ENCODE data around the gene KLHL22. TPM values are rescaled to one million over a fixed set of nuclear protein-coding genes. Genes with fewer than 3 reads are reported as not detected.
A peak's percentile ranks its signal among the peaks of the same experiment; 100 is the strongest.

Gene KLHL22
- total RNA-seq, 6 donors from 2014 or later, result 17.5 to 48.2 (median 22.7) TPM

DNA sequence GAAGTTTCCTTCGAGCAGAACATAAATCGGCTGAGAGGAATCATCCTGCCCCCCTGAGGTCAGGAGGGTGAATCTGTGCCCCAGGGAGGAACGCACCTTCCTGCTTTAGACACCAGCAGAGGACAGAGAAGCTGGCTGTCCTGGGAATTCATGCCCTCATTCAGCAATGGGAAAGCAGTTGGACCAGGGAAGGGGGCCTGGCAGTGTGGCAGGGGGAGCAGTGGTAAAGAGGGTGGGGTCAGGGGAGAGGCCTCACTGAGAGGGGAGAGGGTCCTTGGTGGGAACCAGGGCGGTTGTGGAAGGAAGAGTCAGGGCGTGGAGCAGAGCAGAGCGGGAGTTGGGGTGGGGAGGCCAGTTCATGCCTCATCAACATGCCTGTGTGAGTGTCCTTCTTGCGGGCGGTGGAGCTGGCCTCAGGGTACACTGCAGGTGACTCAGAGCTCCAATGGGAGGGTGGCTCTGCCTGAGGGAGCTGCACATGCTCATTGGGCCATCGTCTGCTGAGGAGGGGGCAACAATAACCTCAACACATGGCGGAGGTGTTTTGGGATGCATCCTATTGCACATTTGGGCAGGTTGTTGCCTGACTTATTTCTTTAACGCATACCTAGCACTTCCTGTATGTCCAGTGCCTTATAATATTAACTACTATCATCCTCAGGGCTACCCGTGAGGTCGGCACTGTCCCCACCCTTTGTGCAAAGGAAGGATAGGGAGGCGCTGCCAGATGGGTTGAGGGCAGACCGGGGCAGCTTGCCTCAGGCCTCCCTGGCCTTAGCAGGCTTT is 35.0 kb upstream of the KLHL22 start:
- 64 to 74% methylated on average over 15 of the region's 15 CpGs for whole genome bisulfite sequencing, 2 donors
- TF ChIP-seq POLR2A (IDR thresholded peaks at IDR 0.05) (no peak), POLR2AphosphoS5 (IDR thresholded peaks at IDR 0.05) (no peak)
- TF ChIP-seq, protein P1, sequence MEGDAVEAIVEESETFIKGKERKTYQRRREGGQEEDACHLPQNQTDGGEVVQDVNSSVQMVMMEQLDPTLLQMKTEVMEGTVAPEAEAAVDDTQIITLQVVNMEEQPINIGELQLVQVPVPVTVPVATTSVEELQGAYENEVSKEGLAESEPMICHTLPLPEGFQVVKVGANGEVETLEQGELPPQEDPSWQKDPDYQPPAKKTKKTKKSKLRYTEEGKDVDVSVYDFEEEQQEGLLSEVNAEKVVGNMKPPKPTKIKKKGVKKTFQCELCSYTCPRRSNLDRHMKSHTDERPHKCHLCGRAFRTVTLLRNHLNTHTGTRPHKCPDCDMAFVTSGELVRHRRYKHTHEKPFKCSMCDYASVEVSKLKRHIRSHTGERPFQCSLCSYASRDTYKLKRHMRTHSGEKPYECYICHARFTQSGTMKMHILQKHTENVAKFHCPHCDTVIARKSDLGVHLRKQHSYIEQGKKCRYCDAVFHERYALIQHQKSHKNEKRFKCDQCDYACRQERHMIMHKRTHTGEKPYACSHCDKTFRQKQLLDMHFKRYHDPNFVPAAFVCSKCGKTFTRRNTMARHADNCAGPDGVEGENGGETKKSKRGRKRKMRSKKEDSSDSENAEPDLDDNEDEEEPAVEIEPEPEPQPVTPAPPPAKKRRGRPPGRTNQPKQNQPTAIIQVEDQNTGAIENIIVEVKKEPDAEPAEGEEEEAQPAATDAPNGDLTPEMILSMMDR (IDR thresholded peaks at IDR 0.05), result no peak
- peak; percentile 51 to 69 for ATAC-seq (ENCODE audit: low FRiP score in 2 of 2)
- no peak overlapping the region for H3K4me3 ChIP-seq
- H3K9me3 ChIP-seq, result no peaks in the 10 kb centered on the region
- peak overlapping the region; percentile 62 to 82 (median 78) for H3K27ac ChIP-seq
- peaks cover 0 to 29% (median 10%) of the 10 kb centered on the region in 4 donors for H3K36me3 ChIP-seq
- no peaks in the 10 kb centered on the region for H3K27me3 ChIP-seq
- H3K4me1 ChIP-seq, result peaks cover 45 to 62% (median 57%) of the 10 kb centered on the region in 4 donors
- DNase-seq, result peak in 1 of 2 donors; percentile 66

DNA sequence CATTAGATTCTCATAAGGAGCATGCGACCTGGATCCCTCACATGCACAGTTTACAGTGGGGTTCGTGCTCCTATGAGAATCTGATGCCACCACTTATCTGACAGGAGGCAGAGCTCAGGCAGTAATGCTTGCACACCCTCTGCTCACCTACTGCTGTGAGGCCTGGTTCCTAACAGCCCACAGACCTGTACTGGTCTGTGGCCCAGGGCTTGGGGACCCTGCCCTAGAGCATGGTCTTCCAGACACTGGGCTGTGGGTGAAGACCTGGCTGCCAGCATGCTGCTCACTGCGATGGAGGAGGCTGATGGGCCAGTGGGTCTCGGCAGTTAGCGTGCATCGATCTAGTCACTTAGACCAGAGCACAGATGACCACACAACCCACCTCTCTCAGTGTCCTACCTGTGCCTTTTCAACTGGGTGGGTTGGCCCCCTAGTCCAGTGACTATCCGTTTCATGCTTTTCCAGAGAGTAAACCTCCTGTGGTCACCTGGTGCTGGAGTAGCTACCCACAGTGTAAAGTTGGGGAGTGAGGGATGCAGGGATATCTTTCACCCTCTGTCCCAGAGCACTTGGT is 32.9 kb upstream of the KLHL22 start:
- Histone ChIP-seq H3K4me1 (peaks cover 52 to 66% (median 61%) of the 10 kb centered on the region in 4 donors), H3K4me3 (no peak overlapping the region), H3K9me3 (no peaks in the 10 kb centered on the region), H3K27ac (no peak overlapping the region), H3K36me3 (peaks cover 0 to 23% (median 10%) of the 10 kb centered on the region in 4 donors), H3K27me3 (no peaks in the 10 kb centered on the region)
- DNase-seq (no peak), ATAC-seq (ENCODE audit: low FRiP score in 2 of 2) (no peak)
- TF ChIP-seq POLR2A (IDR thresholded peaks at IDR 0.05) (no peak), POLR2AphosphoS5 (IDR thresholded peaks at IDR 0.05) (no peak), EP300 (IDR thresholded peaks at IDR 0.05) (no peak)
- TF ChIP-seq, protein P1 (IDR thresholded peaks at IDR 0.05), result no peak
- WGBS, 2 donors, result 67 to 100% methylated on average over 1 to 7 of the region's 7 CpGs

DNA sequence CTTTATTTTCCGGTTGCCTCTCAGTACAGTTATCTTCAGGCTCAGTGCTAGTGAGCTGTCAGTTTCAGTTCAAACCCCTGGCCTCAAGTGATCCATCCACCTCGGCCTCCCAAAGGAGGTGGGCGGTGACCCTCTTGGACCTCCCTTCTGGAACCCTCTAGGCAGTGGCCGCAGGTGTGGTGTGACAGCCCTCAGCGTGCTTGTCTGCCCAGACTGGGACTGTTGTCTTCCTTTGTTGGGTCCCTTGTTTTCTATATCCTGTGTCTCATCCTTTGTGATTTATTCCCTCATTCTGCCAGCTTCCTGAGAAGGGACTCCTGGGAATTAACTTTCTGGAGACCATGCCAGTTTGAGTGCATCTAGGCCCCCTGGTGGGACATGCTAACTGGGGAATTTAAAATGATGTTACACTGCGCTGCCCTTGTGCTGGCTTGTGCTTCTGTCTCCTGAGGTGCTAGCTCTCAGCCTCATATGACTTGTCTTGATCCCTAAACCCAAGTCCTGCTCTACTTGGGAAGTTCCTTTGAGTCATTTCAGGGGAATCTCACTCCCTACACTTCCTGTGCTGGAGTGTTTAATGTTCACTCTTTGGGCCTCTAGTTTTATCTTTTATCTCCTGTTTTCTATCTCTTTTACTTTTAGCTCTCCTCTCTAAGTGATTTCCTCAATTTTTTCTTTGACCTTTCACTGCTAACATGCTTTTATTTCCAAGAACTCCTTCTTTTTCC is 31.2 kb upstream of the KLHL22 start:
- Histone ChIP-seq H3K9me3 (no peaks in the 10 kb centered on the region), H3K4me3 (no peak overlapping the region), H3K36me3 (peaks cover 0 to 23% (median 10%) of the 10 kb centered on the region in 4 donors), H3K4me1 (peaks cover 51 to 66% (median 58%) of the 10 kb centered on the region in 4 donors), H3K27me3 (no peaks in the 10 kb centered on the region), H3K27ac (peak overlapping the region in 2 of 4 donors; percentile 13 to 37)
- TF ChIP-seq POLR2AphosphoS5 (IDR thresholded peaks at IDR 0.05) (no peak), EP300 (IDR thresholded peaks at IDR 0.05) (no peak), POLR2A (IDR thresholded peaks at IDR 0.05) (no peak)
- TF ChIP-seq, protein P1 (IDR thresholded peaks at IDR 0.05), result no peak
- 62 to 73% methylated on average over 6 of the region's 6 CpGs for WGBS, 2 donors
- DNase-seq, result no peak
- ATAC-seq (ENCODE audit: low FRiP score in 2 of 2), result no peak

DNA sequence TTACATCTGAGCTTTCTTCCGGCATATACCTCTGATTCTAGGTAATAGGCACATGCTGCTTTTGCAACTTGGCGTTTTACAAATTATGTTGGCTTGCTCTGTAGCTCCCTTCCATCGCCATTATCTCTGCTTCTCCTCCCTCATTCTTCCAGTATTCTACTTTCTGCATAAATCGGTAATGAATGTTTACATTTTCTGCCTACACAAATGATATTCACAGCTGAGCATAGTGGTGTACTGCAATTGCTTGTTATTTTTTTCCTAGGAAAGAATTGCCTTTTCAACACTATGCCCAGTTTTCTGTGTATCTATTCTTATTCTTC is 30.7 kb upstream of the KLHL22 start:
- H3K27me3 ChIP-seq, result no peaks in the 10 kb centered on the region
- peaks cover 0 to 23% (median 10%) of the 10 kb centered on the region in 4 donors for H3K36me3 ChIP-seq
- ATAC-seq (ENCODE audit: low FRiP score in 2 of 2) (no peak), DNase-seq (no peak)
- no peaks in the 10 kb centered on the region for H3K9me3 ChIP-seq
- no peak overlapping the region for H3K4me3 ChIP-seq
- peak overlapping the region in 2 of 4 donors; percentile 13 to 37 for H3K27ac ChIP-seq
- TF ChIP-seq, protein P1 (IDR thresholded peaks at IDR 0.05), result no peak
- TF ChIP-seq POLR2A (IDR thresholded peaks at IDR 0.05) (no peak), EP300 (IDR thresholded peaks at IDR 0.05) (no peak), POLR2AphosphoS5 (IDR thresholded peaks at IDR 0.05) (no peak)
- H3K4me1 ChIP-seq, result peaks cover 45 to 63% (median 53%) of the 10 kb centered on the region in 4 donors
- WGBS, 2 donors, result 71 to 82% methylated on average over 4 of the region's 4 CpGs
